DMS79 treated with DMSO at 0.1 percent for 48 hours (cell line): ENCODE measurements around the gene CYB561D1.

ENCODE experiments used
- DNase-seq: peaks from one replicate; lab custom pipeline; 2025; lab: John Stamatoyannopoulos, UW

The CYB561D1 gene

DNA sequence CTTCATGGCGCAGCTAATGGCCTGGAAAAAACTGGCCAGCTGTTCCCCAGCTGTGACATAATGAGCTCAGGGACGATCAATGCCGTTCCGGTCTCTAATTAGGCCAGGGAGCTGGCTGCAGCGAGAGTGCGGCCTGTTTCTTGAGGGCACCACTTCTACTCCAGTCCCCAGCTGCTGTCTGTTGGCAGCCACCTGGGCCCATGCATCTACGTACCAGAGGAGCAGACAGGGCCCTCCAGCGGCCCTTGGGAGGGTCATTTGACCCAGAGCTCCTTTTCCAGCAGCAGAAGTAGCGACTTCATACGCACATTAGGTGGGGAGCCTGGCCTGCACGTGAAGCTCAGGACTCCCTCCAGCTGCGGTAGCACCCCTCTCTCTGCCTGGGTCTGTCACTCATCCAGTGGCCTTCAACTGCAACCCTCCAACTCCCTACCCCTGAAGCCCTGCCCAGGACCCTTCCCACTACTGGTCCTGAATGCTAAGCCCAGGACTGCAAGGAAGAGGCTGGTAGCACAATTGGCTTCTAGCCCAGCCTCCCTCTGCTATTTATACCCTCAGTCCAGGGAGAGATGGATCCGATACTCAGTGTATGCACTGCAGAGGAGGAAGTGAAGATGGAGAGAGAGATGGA is 36.7 kb downstream of the CYB561D1 start:
- DNase-seq = peak; percentile 94

DNA sequence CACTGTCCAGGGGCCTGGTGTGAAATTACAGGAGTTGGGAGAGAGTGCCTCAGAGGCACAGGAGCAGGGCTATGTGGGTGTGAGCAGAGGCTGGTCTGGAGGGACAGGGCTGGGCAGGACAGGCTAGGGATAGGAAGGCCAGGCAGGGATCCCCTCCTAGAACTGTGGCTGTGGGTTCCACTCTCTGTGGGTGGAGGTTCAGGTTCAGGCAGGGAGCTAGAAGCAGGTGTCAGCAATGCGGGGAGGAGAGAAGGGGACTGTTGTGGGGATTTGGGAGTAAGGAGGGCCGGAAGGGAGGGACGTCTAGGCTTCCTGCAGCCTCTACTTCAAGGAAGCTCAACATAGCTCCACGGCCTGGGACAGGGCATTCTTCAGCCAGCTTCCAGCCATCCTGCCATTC is 37.5 kb downstream of the CYB561D1 start:
- DNase-seq = no peak

DNA sequence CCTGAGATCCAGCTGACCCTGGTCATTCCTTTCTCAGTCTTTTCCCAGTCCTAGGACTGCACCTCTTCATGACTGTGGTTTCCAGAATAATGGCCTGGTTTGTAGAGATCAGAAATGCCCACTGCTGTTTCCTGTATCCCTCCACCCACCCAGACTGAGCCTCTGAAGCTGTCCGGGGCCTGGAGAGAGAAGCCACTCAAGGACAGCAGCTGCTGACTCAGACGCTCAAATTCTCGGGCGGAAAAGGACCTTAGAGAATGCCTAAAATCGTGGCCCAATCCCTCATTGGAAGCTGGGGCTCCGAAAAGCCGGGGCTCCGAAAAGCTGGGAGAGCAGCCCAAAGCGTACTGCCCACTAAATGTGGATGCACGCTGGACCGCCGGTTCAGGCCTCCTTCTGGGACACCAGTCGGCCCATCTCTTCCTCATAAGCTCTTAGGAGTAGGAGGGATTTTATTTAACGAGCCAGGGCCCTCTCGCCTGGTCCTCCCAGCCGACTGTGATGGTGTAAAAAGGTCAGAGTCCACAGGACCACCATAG is 38.0 kb downstream of the CYB561D1 start:
- peak; percentile 58 for DNase-seq

DNA sequence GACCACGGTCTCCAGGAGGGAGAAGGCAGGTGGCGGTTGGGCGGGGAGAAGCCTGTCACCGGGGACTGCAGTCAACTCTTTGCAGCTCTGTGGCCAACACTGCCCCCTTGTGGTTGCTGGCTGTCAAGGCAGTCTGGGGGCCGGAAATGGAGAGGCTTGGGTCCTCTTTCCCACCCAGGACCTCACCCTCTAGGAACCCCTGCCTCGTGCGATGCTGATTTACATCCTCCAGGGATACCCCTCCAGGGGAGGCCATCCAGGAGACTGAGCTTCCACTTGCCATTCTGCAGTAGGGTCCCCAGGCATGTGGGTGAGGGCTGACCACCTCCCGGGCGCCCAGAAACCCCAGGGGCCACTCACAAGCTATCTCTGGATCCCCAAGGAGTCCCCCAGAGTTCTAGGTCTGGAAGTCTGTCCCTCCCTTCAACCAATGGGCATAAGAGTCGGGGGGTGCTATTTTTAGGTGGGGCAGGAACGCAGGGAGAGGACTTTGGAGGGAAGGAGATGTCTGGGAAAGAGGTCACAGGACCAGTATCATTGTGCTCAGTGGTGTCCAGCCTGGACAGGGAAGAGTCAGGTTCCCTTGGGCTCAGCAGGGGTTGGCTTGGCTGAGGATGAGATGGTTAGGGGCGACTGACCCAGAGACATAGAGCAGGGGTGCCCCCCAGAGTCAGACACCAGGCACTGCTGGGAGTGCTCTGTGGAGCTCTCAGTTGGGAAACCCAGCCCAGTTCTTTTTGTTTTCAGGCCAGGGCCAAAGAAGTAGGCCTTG is 38.7 kb downstream of the CYB561D1 start:
- DNase-seq = peak; percentile 74

DNA sequence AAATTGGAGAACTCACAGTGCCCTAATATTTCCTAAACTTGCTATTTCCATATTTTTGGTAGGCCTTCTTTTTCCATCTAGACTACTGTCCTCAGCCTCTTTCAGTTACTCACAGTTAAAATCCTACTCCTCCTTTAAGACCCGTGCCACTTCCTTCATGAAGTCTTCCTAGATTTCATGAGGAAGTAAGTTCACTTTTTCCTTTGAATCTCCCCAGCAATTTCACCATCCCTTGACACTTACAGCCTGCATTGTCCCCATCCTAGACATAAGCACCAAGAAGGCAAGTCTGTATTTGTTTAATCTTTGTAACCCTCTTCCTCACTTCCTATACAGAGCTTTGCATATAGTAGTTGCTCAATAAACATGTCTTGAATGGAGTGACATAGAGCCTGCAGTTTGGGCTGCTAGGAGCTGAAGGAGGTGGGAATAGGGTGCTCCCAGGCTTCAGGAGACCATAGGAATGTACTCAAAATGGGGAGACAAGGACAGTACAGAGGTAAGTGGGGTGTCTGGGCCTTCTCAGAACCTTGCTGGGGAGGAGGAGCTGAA is 40.5 kb downstream of the CYB561D1 start:
- no peak for DNase-seq

DNA sequence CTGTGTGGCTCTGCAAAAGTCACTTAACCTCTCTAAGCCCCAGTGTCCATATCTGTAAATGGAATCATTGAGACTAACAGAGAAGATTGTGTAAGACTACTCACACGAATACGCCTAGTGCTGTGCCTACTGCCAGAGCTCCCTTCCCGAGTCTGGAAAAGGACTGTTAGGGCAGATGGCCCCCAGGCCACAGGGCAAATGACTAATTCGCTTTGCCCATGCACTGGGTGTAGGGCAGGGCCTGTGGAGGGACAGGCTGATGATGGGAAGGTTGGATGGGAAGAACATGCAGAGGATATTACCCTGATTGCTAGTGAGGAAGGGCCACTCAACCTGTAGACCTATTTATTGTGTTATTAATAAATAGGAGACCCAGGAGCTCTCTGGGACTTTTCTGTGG is 41.6 kb downstream of the CYB561D1 start:
- DNase-seq = no peak

DNA sequence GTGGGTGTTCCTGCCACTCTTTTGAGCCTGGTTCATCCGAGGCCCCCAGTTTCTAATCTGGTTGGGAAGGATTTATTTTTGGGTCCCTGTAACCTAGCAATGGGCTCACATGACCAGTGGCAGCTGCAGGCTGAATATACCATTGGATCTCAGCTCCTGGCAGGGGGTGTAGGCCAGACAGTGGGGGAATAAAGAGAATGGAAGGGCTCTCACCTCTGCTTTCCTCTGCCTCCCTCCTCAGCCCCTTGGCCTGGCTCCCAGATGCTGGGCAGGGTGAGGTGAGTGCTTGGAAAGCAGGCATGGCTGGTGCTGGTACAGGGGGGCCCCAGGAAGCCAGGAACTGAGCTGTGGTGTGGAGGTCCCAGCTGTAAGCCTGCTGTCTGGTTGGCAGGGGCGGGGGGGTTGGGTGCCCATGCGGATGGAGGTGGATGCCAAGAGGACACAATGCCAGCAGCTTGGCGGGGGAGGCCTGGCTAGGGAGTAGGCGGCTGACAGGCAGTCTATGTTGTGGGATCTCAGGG is 42.1 kb downstream of the CYB561D1 start:
- DNase-seq = peak; percentile 69

DNA sequence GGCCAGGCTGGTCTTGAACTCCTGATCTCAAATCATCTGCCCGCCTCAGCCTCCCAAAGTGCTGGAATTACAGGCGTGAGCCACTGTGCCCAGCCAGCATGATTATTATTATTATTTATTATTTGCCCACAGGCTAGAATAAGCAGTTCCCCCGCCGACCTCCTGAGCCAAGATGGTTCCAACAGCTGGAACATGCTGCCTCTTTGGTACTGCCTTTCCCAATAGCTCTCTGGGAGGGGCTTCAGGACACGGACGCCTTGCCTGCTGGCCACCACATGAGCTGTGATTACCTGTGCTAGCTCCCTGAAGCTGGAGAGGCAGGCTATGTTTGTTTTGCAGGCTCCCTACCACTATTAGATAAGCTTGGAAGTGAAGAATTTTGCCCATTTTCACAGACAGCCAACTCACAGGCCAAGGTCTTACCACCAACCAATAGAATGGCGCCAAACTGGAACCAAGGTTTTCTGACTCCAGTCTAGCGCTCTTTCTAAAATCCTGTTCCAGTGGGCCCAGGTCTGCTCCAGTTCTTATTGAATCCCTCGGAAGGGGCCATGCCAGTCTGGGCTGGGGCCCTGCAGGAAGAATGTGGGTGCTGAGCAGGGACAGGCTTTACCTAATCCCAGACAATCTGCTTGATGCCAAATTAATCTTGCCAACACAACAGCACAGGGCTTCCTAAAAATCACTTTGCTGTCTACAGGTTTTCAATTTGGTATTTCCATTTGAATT is 43.7 kb downstream of the CYB561D1 start:
- no peak for DNase-seq

DNA sequence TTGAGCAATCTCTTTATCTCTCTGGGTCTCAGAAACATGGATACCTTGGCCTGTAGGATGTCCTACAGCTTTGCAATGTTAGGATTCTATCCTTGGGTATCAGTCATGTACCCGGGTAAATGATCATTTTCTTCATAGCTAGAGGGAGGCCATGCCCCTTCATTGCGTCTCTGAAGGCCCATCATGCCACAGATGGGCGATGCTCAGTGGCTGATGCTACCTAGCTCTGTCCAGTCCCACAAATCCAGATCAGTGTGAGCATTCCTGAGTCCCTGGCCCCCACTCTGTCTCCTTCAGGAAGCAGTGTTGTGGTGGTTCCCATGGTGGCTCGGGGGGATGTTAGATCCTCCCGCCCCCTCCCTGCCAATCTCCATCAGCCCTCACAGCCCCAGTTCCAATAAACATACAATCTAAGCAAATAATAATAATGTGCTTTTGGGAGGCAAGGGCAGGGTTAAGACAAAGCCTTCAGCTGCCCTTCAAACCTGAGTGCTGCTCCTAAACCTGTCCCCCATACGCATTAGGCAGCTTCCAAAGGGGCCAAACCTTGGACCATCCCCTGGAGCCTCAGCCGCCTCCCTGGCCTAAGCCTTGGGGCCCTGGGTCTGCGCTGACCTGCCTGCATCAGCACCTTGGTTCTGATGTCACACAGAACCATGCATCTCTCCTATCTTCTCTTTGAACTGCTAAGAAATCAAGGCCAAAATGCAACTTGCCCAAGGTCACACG is 45.1 kb downstream of the CYB561D1 start:
- no peak for DNase-seq

DNA sequence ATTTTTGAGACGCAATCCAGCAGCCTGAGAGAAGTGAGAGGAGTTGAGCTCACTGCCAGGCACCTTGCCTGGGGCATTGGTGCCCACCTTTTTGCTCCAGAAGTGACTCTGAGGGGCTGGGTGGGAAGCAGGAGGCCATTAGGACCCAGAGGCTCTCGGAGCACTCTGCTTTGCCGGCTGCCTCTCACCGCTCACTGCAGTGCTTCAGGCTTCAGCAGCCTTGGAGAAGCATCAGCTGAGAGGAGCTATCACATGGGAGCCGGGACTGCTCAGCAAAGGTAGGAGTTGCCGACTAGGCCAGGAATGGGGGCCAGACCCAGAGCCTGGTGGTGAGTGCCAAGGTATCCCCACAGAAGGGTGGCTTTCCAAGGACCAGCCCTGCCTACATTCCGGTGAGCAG is 45.8 kb downstream of the CYB561D1 start, which contains the start of gene GPR61:
GPR61 (plus strand) TSS at position 197 of the 400 bp plus-strand sequence. CDS start 3,151 bp downstream, outside the sequence.
- DNase-seq = peak; percentile 14

DNA sequence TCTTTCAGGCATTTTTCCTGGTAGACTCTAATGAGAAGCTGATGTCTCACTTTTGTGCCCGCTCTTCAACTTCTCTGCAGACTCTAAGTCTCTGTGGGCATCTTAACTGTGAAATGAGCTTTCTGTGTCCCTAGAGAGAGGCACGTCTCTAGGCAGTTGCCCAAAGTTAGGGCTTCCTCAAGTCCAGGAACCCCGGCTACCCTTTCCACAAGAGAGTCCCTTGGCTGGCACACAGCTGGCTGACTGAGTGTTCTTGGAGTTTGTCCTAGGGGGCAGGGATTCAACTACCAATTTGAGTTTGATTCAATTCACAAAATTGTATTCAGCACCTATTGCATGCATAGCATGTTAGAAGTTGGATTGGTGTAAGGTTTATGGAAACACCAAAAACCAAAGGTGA is 47.2 kb downstream of the CYB561D1 start:
- DNase-seq = no peak

DNA sequence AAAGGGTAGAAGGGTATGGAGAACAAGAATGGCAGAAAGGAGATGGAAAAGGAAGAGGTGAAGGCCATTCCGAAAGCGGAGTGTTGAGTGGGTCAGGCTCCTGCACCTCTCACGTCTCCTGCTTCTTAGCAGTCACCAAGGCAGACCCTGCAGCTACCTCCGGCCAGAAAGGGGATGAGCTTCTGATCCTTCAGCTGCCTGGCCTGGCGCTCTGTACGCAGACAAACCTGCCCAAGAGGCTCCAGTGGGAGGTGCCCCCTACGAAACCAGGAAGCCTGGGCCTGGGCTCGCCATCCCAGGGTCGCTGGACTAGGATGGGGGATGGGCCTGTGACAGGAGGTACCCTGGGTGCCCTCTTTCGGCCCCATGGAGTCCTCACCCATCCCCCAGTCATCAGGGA is 48.8 kb downstream of the CYB561D1 start:
- DNase-seq = no peak

DNA sequence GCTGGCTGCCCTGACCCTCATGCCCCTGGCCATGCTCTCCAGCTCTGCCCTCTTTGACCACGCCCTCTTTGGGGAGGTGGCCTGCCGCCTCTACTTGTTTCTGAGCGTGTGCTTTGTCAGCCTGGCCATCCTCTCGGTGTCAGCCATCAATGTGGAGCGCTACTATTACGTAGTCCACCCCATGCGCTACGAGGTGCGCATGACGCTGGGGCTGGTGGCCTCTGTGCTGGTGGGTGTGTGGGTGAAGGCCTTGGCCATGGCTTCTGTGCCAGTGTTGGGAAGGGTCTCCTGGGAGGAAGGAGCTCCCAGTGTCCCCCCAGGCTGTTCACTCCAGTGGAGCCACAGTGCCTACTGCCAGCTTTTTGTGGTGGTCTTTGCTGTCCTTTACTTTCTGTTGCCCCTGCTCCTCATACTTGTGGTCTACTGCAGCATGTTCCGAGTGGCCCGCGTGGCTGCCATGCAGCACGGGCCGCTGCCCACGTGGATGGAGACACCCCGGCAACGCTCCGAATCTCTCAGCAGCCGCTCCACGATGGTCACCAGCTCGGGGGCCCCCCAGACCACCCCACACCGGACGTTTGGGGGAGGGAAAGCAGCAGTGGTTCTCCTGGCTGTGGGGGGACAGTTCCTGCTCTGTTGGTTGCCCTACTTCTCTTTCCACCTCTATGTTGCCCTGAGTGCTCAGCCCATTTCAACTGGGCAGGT is 49.5 kb downstream of the CYB561D1 start:
- DNase-seq = no peak

DNA sequence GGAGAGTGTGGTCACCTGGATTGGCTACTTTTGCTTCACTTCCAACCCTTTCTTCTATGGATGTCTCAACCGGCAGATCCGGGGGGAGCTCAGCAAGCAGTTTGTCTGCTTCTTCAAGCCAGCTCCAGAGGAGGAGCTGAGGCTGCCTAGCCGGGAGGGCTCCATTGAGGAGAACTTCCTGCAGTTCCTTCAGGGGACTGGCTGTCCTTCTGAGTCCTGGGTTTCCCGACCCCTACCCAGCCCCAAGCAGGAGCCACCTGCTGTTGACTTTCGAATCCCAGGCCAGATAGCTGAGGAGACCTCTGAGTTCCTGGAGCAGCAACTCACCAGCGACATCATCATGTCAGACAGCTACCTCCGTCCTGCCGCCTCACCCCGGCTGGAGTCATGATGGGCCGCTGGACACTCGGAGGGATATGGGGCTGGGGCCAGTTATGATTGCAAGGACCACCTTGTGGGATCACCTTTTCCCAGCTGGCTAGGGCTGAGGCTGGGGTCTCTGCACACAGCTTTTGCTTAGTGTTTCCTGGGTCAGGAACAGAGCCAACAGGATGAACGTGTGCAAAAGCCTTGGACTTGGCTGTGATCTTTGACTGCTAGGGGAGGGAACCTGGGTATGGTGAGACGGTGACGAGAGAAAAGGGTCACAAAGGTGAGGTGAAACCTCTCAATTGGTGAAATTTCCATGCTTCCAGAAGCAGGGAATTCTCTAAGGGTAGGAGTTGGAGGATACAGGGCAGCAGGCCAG is 50.3 kb downstream of the CYB561D1 start:
- DNase-seq = no peak

DNA sequence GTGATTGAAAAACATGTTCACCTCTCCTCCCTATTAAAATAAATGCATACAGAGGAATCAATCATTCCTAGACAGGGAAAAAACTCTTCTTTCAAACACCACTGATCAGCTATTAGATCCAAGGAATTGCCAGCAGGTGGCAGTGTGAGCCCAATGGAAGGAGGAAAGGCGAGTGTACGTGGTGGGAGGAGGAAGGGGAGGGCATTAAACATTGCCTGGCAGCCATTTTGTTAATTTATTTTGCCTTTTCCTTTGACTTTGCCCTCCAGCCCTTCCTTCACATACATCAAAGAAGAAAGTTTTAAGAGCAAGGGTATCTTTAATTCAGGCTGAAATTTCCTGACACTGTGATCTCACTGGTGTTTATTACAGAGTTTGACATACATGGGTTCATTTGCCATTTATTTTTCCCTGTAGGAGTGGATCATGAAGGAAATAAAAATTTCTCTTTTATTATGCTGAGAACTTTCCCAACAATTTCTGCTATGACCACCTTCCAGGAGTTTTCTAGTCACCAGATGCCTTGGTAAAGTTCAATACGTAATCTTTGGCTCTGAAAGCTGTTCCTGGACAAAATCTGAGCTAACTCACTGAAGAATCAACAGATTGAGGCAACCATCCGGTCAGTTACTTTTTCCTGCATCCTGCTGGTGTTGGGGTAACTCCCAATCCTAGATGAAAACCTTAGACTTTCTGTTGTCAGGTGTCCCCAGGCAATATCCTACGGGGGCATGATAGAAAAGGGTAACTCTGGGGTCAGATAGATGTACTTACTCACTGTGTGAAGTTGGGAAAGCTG is 52.6 kb downstream of the CYB561D1 start:
- peak; percentile 93 for DNase-seq

DNA sequence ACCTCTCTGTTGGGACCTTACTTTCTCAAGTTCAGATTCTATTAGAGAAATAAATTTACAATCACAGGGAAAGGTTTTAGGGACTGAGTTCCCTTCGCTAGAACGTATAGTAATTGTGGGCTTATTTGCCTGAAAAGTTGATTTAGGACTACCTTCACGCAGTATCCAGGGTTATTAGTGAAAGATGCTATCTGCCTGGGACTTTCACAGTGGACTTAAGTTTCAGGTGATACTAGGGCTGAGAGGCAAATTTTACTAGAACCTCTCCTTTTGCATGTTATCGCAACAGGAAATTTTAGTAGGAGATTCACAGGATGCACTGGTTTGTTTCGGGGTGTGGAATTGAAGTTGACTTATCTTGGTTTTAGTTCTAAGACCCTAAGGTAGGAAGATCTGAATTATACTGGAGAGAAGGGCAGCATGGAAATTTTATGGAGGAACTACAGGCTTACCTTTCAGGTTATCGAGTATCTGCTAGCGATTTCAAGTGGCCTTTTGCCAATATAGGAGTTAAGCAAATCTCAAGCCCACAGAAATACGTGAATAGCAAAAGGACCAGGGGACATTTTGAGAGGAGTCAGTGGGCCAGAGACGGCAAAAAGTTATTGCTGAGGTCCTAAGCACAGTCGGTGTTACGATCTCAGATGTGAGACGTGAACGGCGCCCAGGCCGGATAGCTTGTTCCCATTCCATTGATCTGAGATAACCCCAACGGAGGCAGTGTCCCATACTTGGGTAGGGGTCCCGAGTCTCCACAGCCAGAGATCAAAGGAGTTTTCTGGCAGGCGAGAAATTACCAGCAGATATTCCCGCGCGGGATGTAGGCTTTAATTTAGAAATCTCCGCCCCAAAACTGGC is 53.8 kb downstream of the CYB561D1 start:
- DNase-seq = no peak

DNA sequence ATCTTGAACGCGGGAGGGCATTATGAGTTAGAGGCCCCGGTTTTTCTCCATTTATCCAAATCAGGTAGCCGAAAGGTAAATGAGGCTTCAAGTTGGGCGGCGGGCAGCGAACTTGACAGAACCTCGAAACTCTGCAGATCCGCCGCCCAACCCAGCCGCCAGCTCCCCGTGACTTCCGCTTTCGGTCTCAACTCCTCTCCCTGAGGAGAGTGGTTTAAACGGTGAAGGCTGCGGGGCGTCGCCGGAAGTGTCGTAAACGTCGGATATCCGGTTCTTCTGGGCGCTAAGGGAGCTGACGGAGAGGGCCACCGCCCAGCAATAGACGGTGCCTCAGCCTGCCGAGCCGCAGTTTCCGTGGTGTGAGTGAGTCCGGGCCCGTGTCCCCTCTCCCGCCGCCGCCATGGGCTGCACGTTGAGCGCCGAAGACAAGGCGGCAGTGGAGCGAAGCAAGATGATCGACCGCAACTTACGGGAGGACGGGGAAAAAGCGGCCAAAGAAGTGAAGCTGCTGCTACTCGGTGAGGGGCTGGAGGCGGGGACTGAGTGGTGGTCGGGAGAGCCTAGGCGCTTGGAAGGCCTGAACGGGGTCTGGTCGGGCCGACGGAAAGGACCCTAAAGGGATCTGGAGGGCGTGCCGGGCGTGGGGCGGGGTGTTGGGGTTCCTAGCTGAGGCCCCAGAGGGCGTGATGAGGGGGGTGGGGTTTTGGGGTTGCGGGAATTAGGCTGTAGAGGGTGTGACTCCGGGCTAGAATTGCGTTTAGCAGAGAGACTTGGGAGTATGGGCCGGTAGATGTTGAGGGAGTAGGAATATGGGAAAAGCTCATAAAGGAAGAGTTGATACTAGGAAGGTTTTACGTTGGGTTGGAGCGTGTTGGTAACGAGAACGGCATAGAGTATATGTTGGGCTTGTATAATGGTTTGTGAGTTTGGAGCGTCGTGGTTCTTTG is 54.7 kb downstream of the CYB561D1 start, which contains the start of gene GNAI3:
GNAI3 (plus strand) TSS at position 295 of the 947 bp plus-strand sequence; CDS start at position 401, 106 bp downstream.
- DNase-seq = peak; percentile 94
